ENCODE results near the gene ABAT. TPM values are rescaled to one million over a fixed set of nuclear protein-coding genes. Genes with fewer than 3 reads are reported as not detected.

ABAT gene
- total RNA-seq, 1 experiment from 2014 or later, result 7.3 TPM

DNA sequence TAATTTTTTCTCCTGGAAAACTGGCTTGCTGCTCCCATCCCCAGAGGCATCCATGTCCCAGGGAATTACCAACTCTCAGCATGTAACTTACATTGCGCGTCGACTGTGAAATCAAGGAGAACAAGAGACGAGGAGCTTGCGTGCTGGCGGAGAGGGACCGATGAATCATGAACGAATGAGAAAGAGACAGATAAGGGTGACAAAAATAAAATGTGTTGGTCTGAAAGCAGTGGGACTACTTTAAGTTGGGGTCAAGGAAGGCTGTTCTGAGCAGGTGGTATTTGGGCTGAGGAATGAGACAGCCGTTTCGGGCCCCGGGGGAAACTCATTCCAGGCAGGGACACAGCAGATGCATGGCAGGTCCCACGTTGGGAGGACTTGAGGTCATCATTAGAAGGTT, 22.5 kb downstream of the ABAT start:
- no peak overlapping the region for H3K4me3 Mint-ChIP-seq
- Histone ChIP-seq H2BK15ac (ENCODE audit: low read depth, low read length) (no peak overlapping the region), H3K4ac (ENCODE audit: low read depth, low read length) (no peak overlapping the region), H3T11ph (ENCODE audit: low read length) (no peak overlapping the region), H2BK120ac (ENCODE audit: low read depth, low read length, poor library complexity, severe bottlenecking) (no peak overlapping the region), H3K27ac (ENCODE audit: insufficient read length, low read depth, low read length) (no peak overlapping the region), H3K4me2 (ENCODE audit: insufficient read depth, insufficient read length, low read length) (no peak overlapping the region), H4K5ac (ENCODE audit: insufficient read length, low read depth, low read length) (no peak overlapping the region), H2AK5ac (ENCODE audit: insufficient read length, low read length) (no peak overlapping the region), H3K9me3 (ENCODE audit: control insufficient read depth, low read depth, low read length) (no peaks in the 10 kb centered on the region), H2AFZ (ENCODE audit: low read length) (no peak overlapping the region), H4K91ac (ENCODE audit: insufficient read length, low read depth, low read length) (no peak overlapping the region), H3K23ac (ENCODE audit: insufficient read length, low read depth, low read length) (no peak overlapping the region), H4K20me1 (ENCODE audit: control insufficient read depth, insufficient read depth, insufficient read length) (no peaks in the 10 kb centered on the region), H3K23me2 (ENCODE audit: insufficient read length, low read depth, low read length, poor library complexity, severe bottlenecking) (no peaks in the 10 kb centered on the region), H2BK20ac (ENCODE audit: low read depth, low read length, poor library complexity, severe bottlenecking) (no peak overlapping the region), H3K18ac (ENCODE audit: insufficient read length, low read depth, low read length) (no peak overlapping the region), H3K9ac (ENCODE audit: extremely low read depth, insufficient read length, low read length) (no peak overlapping the region), H4K8ac (replicated peaks; ENCODE audit: insufficient read length, low read depth, low read length) (no peak overlapping the region), H3K4me1 (ENCODE audit: insufficient read depth, low read length) (peaks cover 2% of the 10 kb centered on the region; the same call in 1 of the 2 replicates), H2BK12ac (ENCODE audit: insufficient read length, low read depth, low read length) (no peak overlapping the region), H3K14ac (ENCODE audit: insufficient read depth, low read length) (no peak overlapping the region), H3K56ac (ENCODE audit: insufficient read length, low read depth, low read length) (no peak overlapping the region), H2BK5ac (ENCODE audit: insufficient read length, low read length) (no peak overlapping the region), H3K79me1 (ENCODE audit: insufficient read depth, low read depth, low read length, poor library complexity, severe bottlenecking) (no peaks in the 10 kb centered on the region), H3K27me3 (ENCODE audit: insufficient read depth, low read length) (no peaks in the 10 kb centered on the region), H3K79me2 (ENCODE audit: insufficient read depth, low read length) (no peaks in the 10 kb centered on the region)
- DNase-seq, result no peak
- no peaks in the 10 kb centered on the region; the same call in 1 of the 2 replicates for H3K27me3 Mint-ChIP-seq (ENCODE audit: low read depth)
- H3K36me3 Mint-ChIP-seq (ENCODE audit: insufficient read depth in 1 of 3, low read depth in 3 of 3), result no peaks in the 10 kb centered on the region
- no CpG with 5 or more reads among the region's 12 CpGs for WGBS (ENCODE audit: extremely low coverage, insufficient read length, low lambda C conversion rate)
- H3K4me1 Mint-ChIP-seq, result peaks cover 4% of the 10 kb centered on the region in 2 experiments
- no peaks in the 10 kb centered on the region for H3K9me3 Mint-ChIP-seq
- TF ChIP-seq, protein P1, sequence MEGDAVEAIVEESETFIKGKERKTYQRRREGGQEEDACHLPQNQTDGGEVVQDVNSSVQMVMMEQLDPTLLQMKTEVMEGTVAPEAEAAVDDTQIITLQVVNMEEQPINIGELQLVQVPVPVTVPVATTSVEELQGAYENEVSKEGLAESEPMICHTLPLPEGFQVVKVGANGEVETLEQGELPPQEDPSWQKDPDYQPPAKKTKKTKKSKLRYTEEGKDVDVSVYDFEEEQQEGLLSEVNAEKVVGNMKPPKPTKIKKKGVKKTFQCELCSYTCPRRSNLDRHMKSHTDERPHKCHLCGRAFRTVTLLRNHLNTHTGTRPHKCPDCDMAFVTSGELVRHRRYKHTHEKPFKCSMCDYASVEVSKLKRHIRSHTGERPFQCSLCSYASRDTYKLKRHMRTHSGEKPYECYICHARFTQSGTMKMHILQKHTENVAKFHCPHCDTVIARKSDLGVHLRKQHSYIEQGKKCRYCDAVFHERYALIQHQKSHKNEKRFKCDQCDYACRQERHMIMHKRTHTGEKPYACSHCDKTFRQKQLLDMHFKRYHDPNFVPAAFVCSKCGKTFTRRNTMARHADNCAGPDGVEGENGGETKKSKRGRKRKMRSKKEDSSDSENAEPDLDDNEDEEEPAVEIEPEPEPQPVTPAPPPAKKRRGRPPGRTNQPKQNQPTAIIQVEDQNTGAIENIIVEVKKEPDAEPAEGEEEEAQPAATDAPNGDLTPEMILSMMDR (conservative IDR thresholded peaks at IDR 0.05), result no peak
- peak overlapping the region in 2 of 3 experiments; percentile 4 to 24; a peak in 3 of 7 replicates for H3K27ac Mint-ChIP-seq
